Endodermal cell (in vitro differentiated cells): ENCODE measurements around the gene DIPK1A. TPM values are rescaled to one million over a fixed set of nuclear protein-coding genes. Genes with fewer than 3 reads are reported as not detected.

ENCODE experiments used
- DNase-seq: peaks from one replicate; pipeline ENCODE4 v3.0.0-alpha.2; 2017
- H3K27ac ChIP-seq: 2 replicates; pipeline ENCODE4 v1.5.1; 2013; ENCODE audit warnings: mild to moderate bottlenecking, low read depth, low read length, moderate library complexity
- H3K27me3 ChIP-seq: 2 replicates; pipeline ENCODE4 v1.6.1; 2013; ENCODE audit warnings: mild to moderate bottlenecking, low read length, moderate library complexity; ENCODE audit not compliant: insufficient read depth, control insufficient read depth, poor library complexity, severe bottlenecking
- H3K36me3 ChIP-seq: 2 replicates; pipeline ENCODE4 v1.7.0; 2013; ENCODE audit warnings: mild to moderate bottlenecking, low read length, moderate library complexity; ENCODE audit not compliant: control insufficient read depth, insufficient read depth
- H3K4me1 ChIP-seq: one replicate; pipeline ENCODE4 v1.7.0; 2013; ENCODE audit warnings: low read length; ENCODE audit not compliant: control insufficient read depth, insufficient read depth
- H3K4me3 ChIP-seq: 2 replicates; pipeline ENCODE4 v1.5.1; 2013; ENCODE audit warnings: mild to moderate bottlenecking, low read length, moderate library complexity
- H3K9ac ChIP-seq: 2 replicates; pipeline ENCODE4 v1.6.1; 2013; ENCODE audit warnings: mild to moderate bottlenecking, low read length, moderate library complexity; ENCODE audit not compliant: poor library complexity, severe bottlenecking; ENCODE audit errors: extremely low read depth
- H3K9me3 ChIP-seq: 2 replicates; pipeline ENCODE4 v1.6.1; 2013; ENCODE audit warnings: mild to moderate bottlenecking, low read length, moderate library complexity; ENCODE audit not compliant: control insufficient read depth
- H3K27ac Mint-ChIP-seq: 2 replicates; pipeline ENCODE4 v1.8.0; 2020; ENCODE audit warnings: mixed read lengths
- H3K27me3 Mint-ChIP-seq: 2 replicates; pipeline ENCODE4 v1.8.0; 2021; ENCODE audit warnings: mild to moderate bottlenecking, mixed read lengths; ENCODE audit not compliant: insufficient read depth
- H3K36me3 Mint-ChIP-seq: 2 replicates; pipeline ENCODE4 v1.8.0; 2020; ENCODE audit warnings: low read depth, mixed read lengths
- H3K4me1 Mint-ChIP-seq: 2 replicates; pipeline ENCODE4 v1.8.0; 2020; ENCODE audit warnings: mixed read lengths
- H3K4me3 Mint-ChIP-seq: 2 replicates; pipeline ENCODE4 v1.8.0; 2020; ENCODE audit warnings: mild to moderate bottlenecking, moderate library complexity, mixed read lengths
- H3K9me3 Mint-ChIP-seq: 2 replicates; pipeline ENCODE4 v1.8.0; 2020; ENCODE audit warnings: mild to moderate bottlenecking, mixed read lengths
- WGBS, 2 experiments: methylation state at CpG; one replicate each; pipeline versions ENCODE4 v1.1.5 to v1.1.7; 2013; ENCODE audit warnings: missing lambda C conversion rate in 2 of 2, mixed read lengths in 1 of 2; ENCODE audit not compliant: insufficient coverage in 1 of 2, insufficient read length in 1 of 2; 5-methylcytosine and 5-hydroxymethylcytosine counted together
- total RNA-seq, 2 donors: library from RNA; stranded (reverse); fragmentation: NEBNext Ultra II Directional in 1 of 2; extraction: Animal tissue kit (Norgen Biotek cat#: 25700) in 1 of 2; gene quantifications; 2 replicates in 1 of 2; 3 replicates in 1 of 2; pipeline ENCODE4 v1.2.1, GENCODE V29; 2021
- TF ChIP-seq, protein P1 (sequence below): fragments of 200-600 bp; sonication (generic); conservative IDR thresholded peaks from 2 replicates; pipeline ENCODE4 v1.5.0; 2021; ENCODE audit warnings: antibody characterized with exemption, mild to moderate bottlenecking

Gene DIPK1A
- total RNA-seq, 2 donors from 2014 or later = 4.0 to 6.6 TPM

DNA sequence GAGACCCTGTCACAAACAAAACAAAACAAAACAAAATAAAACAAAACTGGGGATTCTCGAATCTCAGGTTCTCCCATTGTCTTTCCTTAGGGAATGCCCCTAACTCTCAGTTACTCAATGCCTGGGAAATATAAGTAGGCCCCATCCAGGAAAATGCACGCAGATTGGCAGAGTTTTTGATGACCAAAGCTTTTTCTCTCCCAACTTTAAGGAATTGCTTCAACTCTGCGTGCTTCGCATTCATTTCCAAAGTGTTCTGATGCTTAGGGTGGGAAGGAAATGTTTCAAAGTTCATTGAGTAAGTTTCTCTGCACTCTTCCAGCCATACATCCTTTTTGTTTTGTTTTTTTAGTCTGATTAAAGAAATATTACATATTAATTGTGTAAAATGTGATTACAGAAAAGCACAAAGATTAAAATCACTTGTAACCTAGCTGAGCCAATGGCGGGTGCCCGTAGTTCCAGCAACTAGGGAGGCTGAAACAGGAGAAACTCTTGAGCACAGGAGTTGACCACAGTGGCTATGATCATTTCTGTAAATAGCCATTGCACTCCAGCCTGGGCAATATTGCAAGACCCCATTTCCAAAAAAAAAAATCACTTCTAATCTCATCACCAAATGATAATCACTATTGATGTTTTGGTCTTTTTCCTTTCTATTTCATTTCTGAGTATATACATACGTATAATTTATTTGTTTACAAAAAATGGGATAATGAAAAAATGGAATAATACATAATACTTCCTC is 157.9 kb downstream of the DIPK1A start:
- H3K36me3 ChIP-seq = no peaks in the 10 kb centered on the region
- H3K9me3 ChIP-seq = peaks cover 9% of the 10 kb centered on the region
- Mint-ChIP-seq H3K9me3 (peaks cover 14% of the 10 kb centered on the region), H3K36me3 (peaks cover 6% of the 10 kb centered on the region), H3K4me3 (no peak overlapping the region), H3K4me1 (peaks cover 5% of the 10 kb centered on the region), H3K27ac (no peak overlapping the region), H3K27me3 (peaks cover 4% of the 10 kb centered on the region)
- H3K27me3 ChIP-seq = no peaks in the 10 kb centered on the region
- H3K4me3 ChIP-seq = no peak overlapping the region
- no peak for DNase-seq
- TF ChIP-seq, protein P1, sequence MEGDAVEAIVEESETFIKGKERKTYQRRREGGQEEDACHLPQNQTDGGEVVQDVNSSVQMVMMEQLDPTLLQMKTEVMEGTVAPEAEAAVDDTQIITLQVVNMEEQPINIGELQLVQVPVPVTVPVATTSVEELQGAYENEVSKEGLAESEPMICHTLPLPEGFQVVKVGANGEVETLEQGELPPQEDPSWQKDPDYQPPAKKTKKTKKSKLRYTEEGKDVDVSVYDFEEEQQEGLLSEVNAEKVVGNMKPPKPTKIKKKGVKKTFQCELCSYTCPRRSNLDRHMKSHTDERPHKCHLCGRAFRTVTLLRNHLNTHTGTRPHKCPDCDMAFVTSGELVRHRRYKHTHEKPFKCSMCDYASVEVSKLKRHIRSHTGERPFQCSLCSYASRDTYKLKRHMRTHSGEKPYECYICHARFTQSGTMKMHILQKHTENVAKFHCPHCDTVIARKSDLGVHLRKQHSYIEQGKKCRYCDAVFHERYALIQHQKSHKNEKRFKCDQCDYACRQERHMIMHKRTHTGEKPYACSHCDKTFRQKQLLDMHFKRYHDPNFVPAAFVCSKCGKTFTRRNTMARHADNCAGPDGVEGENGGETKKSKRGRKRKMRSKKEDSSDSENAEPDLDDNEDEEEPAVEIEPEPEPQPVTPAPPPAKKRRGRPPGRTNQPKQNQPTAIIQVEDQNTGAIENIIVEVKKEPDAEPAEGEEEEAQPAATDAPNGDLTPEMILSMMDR = no peak
- 97 to 100% methylated on average over 1 to 5 of the region's 7 CpGs for WGBS, 2 experiments
- H3K4me1 ChIP-seq = no peaks in the 10 kb centered on the region
- H3K27ac ChIP-seq = no peak overlapping the region
- no peak overlapping the region for H3K9ac ChIP-seq

DNA sequence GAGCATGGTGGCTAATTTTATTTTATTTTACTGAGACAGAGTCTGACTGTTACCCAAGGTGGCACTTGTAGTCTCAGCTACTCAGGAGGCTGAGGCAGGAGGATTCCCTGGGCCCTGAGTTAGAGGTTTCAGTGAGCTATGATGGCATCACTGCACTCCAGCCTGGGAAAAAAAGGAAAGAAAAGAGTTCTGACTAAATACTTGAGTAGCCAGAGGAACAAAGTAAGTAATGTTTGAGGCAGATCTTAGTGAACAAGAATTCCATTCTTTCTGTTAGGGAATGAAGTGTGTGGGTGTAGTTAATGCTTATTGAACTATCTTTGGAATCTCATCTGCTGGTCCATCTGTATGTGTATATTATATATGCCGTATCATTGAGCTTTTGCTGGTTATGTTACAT is 163.3 kb downstream of the DIPK1A start:
- 100% methylated on average over 1 of the region's 1 CpG; no CpG with 5 or more reads in 1 of the 2 experiments for WGBS, 2 experiments
- no peaks in the 10 kb centered on the region for H3K27me3 ChIP-seq
- H3K4me1 ChIP-seq = no peaks in the 10 kb centered on the region
- H3K9me3 Mint-ChIP-seq = no peaks in the 10 kb centered on the region
- no peak overlapping the region for H3K4me3 ChIP-seq
- H3K27ac ChIP-seq = no peak overlapping the region
- H3K9ac ChIP-seq = no peak overlapping the region
- H3K27ac Mint-ChIP-seq = no peak overlapping the region
- no peaks in the 10 kb centered on the region for H3K9me3 ChIP-seq
- no peak overlapping the region for H3K4me3 Mint-ChIP-seq
- TF ChIP-seq, protein P1 = no peak
- no peaks in the 10 kb centered on the region for H3K27me3 Mint-ChIP-seq
- no peak for DNase-seq
- H3K4me1 Mint-ChIP-seq = peaks cover 4% of the 10 kb centered on the region
- H3K36me3 ChIP-seq = no peaks in the 10 kb centered on the region
- no peaks in the 10 kb centered on the region for H3K36me3 Mint-ChIP-seq

DNA sequence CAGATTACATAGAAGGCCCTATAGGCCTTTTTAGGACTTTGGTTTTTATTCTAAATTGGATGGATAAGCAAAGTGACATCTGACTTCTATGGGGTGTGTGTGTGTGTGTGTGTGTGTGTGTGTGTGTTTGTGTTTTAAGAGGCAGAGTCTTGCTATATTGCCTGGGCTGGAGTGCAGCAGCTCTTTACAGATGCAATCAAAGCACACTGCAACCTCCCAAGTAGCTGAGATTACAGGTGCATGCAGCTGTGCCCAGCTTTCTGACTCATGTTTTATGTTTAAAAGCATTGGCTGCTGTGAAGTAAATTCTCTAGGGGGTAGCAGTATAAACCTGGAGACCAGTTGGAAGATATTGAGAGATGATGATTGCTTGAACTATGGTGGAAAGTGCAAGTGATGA is 164.0 kb downstream of the DIPK1A start:
- H3K4me3 Mint-ChIP-seq = no peak overlapping the region
- TF ChIP-seq, protein P1 = no peak
- Histone ChIP-seq H3K4me3 (no peak overlapping the region), H3K27me3 (no peaks in the 10 kb centered on the region), H3K9me3 (no peaks in the 10 kb centered on the region), H3K36me3 (no peaks in the 10 kb centered on the region), H3K4me1 (no peaks in the 10 kb centered on the region), H3K27ac (no peak overlapping the region), H3K9ac (no peak overlapping the region)
- no peaks in the 10 kb centered on the region for H3K36me3 Mint-ChIP-seq
- DNase-seq = no peak
- H3K4me1 Mint-ChIP-seq = peaks cover 10% of the 10 kb centered on the region
- no peaks in the 10 kb centered on the region for H3K27me3 Mint-ChIP-seq
- no peak overlapping the region for H3K27ac Mint-ChIP-seq
- H3K9me3 Mint-ChIP-seq = no peaks in the 10 kb centered on the region
